HCT116 (cell line): ENCODE measurements around the gene MSRB3. TPM values are rescaled to one million over a fixed set of nuclear protein-coding genes. Genes with fewer than 3 reads are reported as not detected.

Source experiments
- ATAC-seq: fragments of 200-7000 bp; cut with Tn5 transposase; 2 replicates; pipeline ENCODE4 v1.9.1; 2020; ENCODE audit warnings: mild to moderate bottlenecking, moderate library complexity
- BruUV-seq: library from RNA; stranded (reverse); fragments of 400-500 nt; replicated peaks from 2 replicates; lab custom pipeline; 2021; lab: Mats Ljungman, UMichigan
- CTCF ChIA-PET: fragments of 300-600 bp; sonication (Branson Sonifier 250); formaldehyde crosslinking; loops from one replicate; lab custom pipeline; 2021; ENCODE audit warnings: antibody characterized with exemption; lab: Charles Lee
- POLR2A ChIA-PET: fragments of 300-600, 350-600 bp; sonication (Branson Sonifier 250); formaldehyde crosslinking; loops from one replicate; lab custom pipeline; 2021; ENCODE audit warnings: antibody characterized with exemption; lab: Charles Lee
- RAD21 ChIA-PET, 2 experiments: fragments of 300-600 bp; sonication (Branson Sonifier 250); formaldehyde crosslinking; loops; one replicate each; lab custom pipeline; 2023; ENCODE audit warnings: low total read pairs in 2 of 2; ENCODE audit not compliant: uncharacterized antibody in 2 of 2, unreplicated experiment in 2 of 2, low non-redundant PET in 1 of 2; lab: Charles Lee
- DNase-seq: peaks from one replicate; pipeline ENCODE4 v3.0.0-alpha.2; 2010; ENCODE audit warnings: low read depth, low spot score
- H2AFZ ChIP-seq: fragments of 200-600 bp; shearing (Covaris generic), sonication (generic); 2 replicates; pipeline ENCODE4 v1.6.1; 2017; ENCODE audit warnings: low read depth, mixed run types, mixed read lengths, antibody characterized with exemption, low read length; ENCODE audit not compliant: poor library complexity, severe bottlenecking
- H3K27ac ChIP-seq: 2 replicates; pipeline ENCODE4 v1.5.1; 2012; ENCODE audit warnings: low read depth, low read length
- H3K27me3 ChIP-seq: fragments of 200-600 bp; sonication (generic); 2 replicates; pipeline ENCODE4 v1.6.1; 2016; ENCODE audit warnings: mixed run types, low read length, mixed read lengths; ENCODE audit not compliant: insufficient read depth
- H3K36me3 ChIP-seq, 2 experiments: fragments of 200-500 bp in 1 of 2; fragments of 200-600 bp in 1 of 2; sonication (Bioruptor generic) in 1 of 2; sonication (generic) in 1 of 2; 2 replicates each; pipeline versions ENCODE4 v1.5.1 to v1.6.1; 2014 to 2016; ENCODE audit warnings: low read length in 2 of 2, inconsistent platforms in 1 of 2, mixed read lengths in 1 of 2, mixed run types in 1 of 2; ENCODE audit not compliant: insufficient read depth in 2 of 2, control insufficient read depth in 1 of 2
- H3K4me1 ChIP-seq, 2 experiments: fragments of 200-600 bp in 1 of 2; sonication (generic) in 1 of 2; 2 replicates each; pipeline versions ENCODE4 v1.5.1 to v1.6.1; 2012 to 2017; ENCODE audit warnings: low read length in 2 of 2, inconsistent platforms in 1 of 2, mild to moderate bottlenecking in 1 of 2, mixed read lengths in 1 of 2, mixed run types in 1 of 2, moderate library complexity in 1 of 2; ENCODE audit not compliant: insufficient read depth in 2 of 2, control insufficient read depth in 1 of 2
- H3K4me2 ChIP-seq: fragments of 200-600 bp; sonication (generic); 2 replicates; pipeline ENCODE4 v1.6.1; 2017; ENCODE audit warnings: mixed run types, low read length, mixed read lengths
- H3K4me3 ChIP-seq, 2 experiments: fragments of 200-600 bp in 1 of 2; sonication (generic) in 1 of 2; replicated peaks in 1 of 2; 2 replicates each; pipeline ENCODE4 v1.5.1; 2011 to 2016; ENCODE audit warnings: low read length in 2 of 2, control low read depth in 1 of 2, low read depth in 1 of 2, mild to moderate bottlenecking in 1 of 2, mixed read lengths in 1 of 2, mixed run types in 1 of 2
- H3K79me2 ChIP-seq: fragments of 200-600 bp; sonication (generic); 2 replicates; pipeline ENCODE4 v1.6.1; 2017; ENCODE audit warnings: mild to moderate bottlenecking, mixed run types, low read length, moderate library complexity, mixed read lengths; ENCODE audit not compliant: insufficient read depth
- H3K9ac ChIP-seq: fragments of 200-600 bp; sonication (generic); 2 replicates; pipeline ENCODE4 v1.6.1; 2016; ENCODE audit warnings: low read length, mixed read lengths
- H3K9me2 ChIP-seq: fragments of 200-600 bp; sonication (generic), shearing (Covaris generic); 2 replicates; pipeline ENCODE4 v1.6.1; 2017; ENCODE audit warnings: mixed run types, mild to moderate bottlenecking, moderate library complexity; ENCODE audit not compliant: insufficient read depth
- H3K9me3 ChIP-seq, 2 experiments: fragments of 200-500 bp in 1 of 2; fragments of 200-600 bp in 1 of 2; sonication (Bioruptor generic) in 1 of 2; sonication (generic) in 1 of 2; 2 replicates each; pipeline ENCODE4 v1.6.1; 2014 to 2017; ENCODE audit warnings: low read length in 2 of 2, mixed read lengths in 2 of 2, inconsistent platforms in 1 of 2, low read depth in 1 of 2, mild to moderate bottlenecking in 1 of 2, mixed run types in 1 of 2, moderate library complexity in 1 of 2; ENCODE audit not compliant: control insufficient read depth in 1 of 2, insufficient read depth in 1 of 2
- H4K20me1 ChIP-seq: fragments of 200-600 bp; sonication (generic), shearing (Covaris generic); 2 replicates; pipeline ENCODE4 v1.6.1; 2017; ENCODE audit warnings: mixed run types, mild to moderate bottlenecking, moderate library complexity; ENCODE audit not compliant: insufficient read depth
- ATF3 ChIP-seq: IDR thresholded peaks from 2 replicates; pipeline ENCODE4 v1.6.1; 2012
- CBX3 ChIP-seq: IDR thresholded peaks from 2 replicates; pipeline ENCODE4 v1.6.1; 2012; ENCODE audit warnings: low read depth
- CTCF ChIP-seq, 3 experiments: fragments of 200-600 bp in 1 of 3; sonication (generic) in 1 of 3; IDR thresholded peaks in 2 of 3; conservative IDR thresholded peaks in 1 of 3; 2 replicates each; pipeline ENCODE4 v1.5.1; 2012 to 2017; ENCODE audit warnings: low read depth in 2 of 3, low read length in 2 of 3, antibody characterized with exemption in 1 of 3, borderline replicate concordance in 1 of 3, control low read depth in 1 of 3, mild to moderate bottlenecking in 1 of 3, mixed read lengths in 1 of 3, mixed run types in 1 of 3, moderate library complexity in 1 of 3; ENCODE audit not compliant: insufficient read depth in 1 of 3
- ELF1 ChIP-seq: IDR thresholded peaks from 2 replicates; pipeline ENCODE4 v1.6.1; 2012; ENCODE audit warnings: low read depth, borderline replicate concordance
- EZH2 ChIP-seq: fragments of 200-600 bp; sonication (generic); IDR thresholded peaks from 2 replicates; pipeline ENCODE4 v1.6.1; 2017; ENCODE audit warnings: antibody characterized with exemption, mixed run types
- POLR2A ChIP-seq: IDR thresholded peaks from 2 replicates; pipeline ENCODE4 v1.7.0; 2011; ENCODE audit warnings: borderline replicate concordance; ENCODE audit not compliant: insufficient read depth, insufficient read length; ENCODE audit errors: extremely low read depth
- POLR2AphosphoS5 ChIP-seq: IDR thresholded peaks from 2 replicates; pipeline ENCODE4 v1.6.1; 2011; ENCODE audit warnings: mild to moderate bottlenecking, low read depth, low read length, moderate library complexity
- REST ChIP-seq: IDR thresholded peaks from 2 replicates; pipeline ENCODE4 v1.6.1; 2012; ENCODE audit warnings: low read depth
- SP1 ChIP-seq: IDR thresholded peaks from 2 replicates; pipeline ENCODE4 v1.6.1; 2012; ENCODE audit warnings: low read depth
- SRF ChIP-seq: IDR thresholded peaks from 2 replicates; pipeline ENCODE4 v1.6.1; 2012; ENCODE audit warnings: low read depth
- TCF7L2 ChIP-seq: IDR thresholded peaks from 2 replicates; pipeline ENCODE4 v1.7.0; 2011; ENCODE audit warnings: borderline replicate concordance, inconsistent platforms; ENCODE audit not compliant: insufficient read depth, insufficient read length; ENCODE audit errors: extremely low read depth
- YY1 ChIP-seq: IDR thresholded peaks from 2 replicates; pipeline ENCODE4 v1.6.1; 2011; ENCODE audit warnings: low read length, low read depth, moderate library complexity, mild to moderate bottlenecking; ENCODE audit not compliant: insufficient replicate concordance; ENCODE audit errors: extremely low read depth
- ZBTB33 ChIP-seq: IDR thresholded peaks from 2 replicates; pipeline ENCODE4 v1.6.1; 2011; ENCODE audit warnings: mild to moderate bottlenecking, low read length, moderate library complexity; ENCODE audit not compliant: insufficient replicate concordance; ENCODE audit errors: extremely low read depth
- ZFX ChIP-seq: fragments of 450-650 bp; IDR thresholded peaks from 2 replicates; pipeline ENCODE4 v1.6.1; 2017
- intact Hi-C: fragments of 100-400 bp; cut with micrococcal nuclease; formaldehyde crosslinking; loops from 2 replicates; pipeline ENCODE4 v1.10.0; 2022
- total RNA-seq: library from RNA; stranded (reverse); gene quantifications from one replicate; pipeline ENCODE4 v1.2.1, GENCODE V29; 2021; ENCODE audit not compliant: unreplicated experiment

Gene MSRB3
- total RNA-seq, 1 experiment from 2014 or later: 8.2 TPM

GRCh38 chr12:65459545-65459944 is 181.1 kb downstream of the MSRB3 start:
- CTCF ChIA-PET: no interaction called here
- RAD21 ChIA-PET: no interaction called here
- DNase-seq (no peak), ATAC-seq (no peak)
- no peaks in the 10 kb centered on the region for H3K79me2 ChIP-seq
- H3K4me2 ChIP-seq: no peak overlapping the region
- POLR2A ChIA-PET: no interaction called here
- intact Hi-C loops: no loop called here
- H3K36me3 ChIP-seq: no peaks in the 10 kb centered on the region
- H3K9me3 ChIP-seq: no peaks in the 10 kb centered on the region
- H3K9me2 ChIP-seq: no peaks in the 10 kb centered on the region
- H3K27ac ChIP-seq: peak overlapping the region; percentile 1; the same call in 1 of the 2 replicates
- no peak overlapping the region for H3K4me3 ChIP-seq
- H3K27me3 ChIP-seq: no peaks in the 10 kb centered on the region
- H3K9ac ChIP-seq: 0 out of 2 replicates have a peak overlapping the region, but pooled peaks have one; percentile 2
- no peaks in the 10 kb centered on the region for H4K20me1 ChIP-seq
- H3K4me1 ChIP-seq: peaks cover 47 to 53% of the 10 kb centered on the region in 2 experiments
- TF ChIP-seq ZBTB33: no peak
- no peak for TF ChIP-seq ZFX
- TF ChIP-seq ATF3: no peak
- TF ChIP-seq POLR2AphosphoS5: no peak
- no peak for TF ChIP-seq TCF7L2
- TF ChIP-seq CTCF (IDR thresholded peaks at IDR 0.05 in 2 of 3, conservative IDR thresholded peaks at IDR 0.05 in 1 of 3; ENCODE audit: borderline replicate concordance in 1 of 3, insufficient read depth in 1 of 3, low read depth in 2 of 3, low read length in 2 of 3): no peak
- TF ChIP-seq SRF: no peak
- no peak for TF ChIP-seq SP1
- TF ChIP-seq YY1: no peak
- TF ChIP-seq ELF1: no peak
- TF ChIP-seq REST: no peak
- TF ChIP-seq CBX3: no peak
- no peak for TF ChIP-seq POLR2A
- TF ChIP-seq EZH2: no peak
- no TSS peak for BruUV-seq
- H2AFZ ChIP-seq: no peak overlapping the region
